ENCODE data around the gene ILF3.

DNA sequence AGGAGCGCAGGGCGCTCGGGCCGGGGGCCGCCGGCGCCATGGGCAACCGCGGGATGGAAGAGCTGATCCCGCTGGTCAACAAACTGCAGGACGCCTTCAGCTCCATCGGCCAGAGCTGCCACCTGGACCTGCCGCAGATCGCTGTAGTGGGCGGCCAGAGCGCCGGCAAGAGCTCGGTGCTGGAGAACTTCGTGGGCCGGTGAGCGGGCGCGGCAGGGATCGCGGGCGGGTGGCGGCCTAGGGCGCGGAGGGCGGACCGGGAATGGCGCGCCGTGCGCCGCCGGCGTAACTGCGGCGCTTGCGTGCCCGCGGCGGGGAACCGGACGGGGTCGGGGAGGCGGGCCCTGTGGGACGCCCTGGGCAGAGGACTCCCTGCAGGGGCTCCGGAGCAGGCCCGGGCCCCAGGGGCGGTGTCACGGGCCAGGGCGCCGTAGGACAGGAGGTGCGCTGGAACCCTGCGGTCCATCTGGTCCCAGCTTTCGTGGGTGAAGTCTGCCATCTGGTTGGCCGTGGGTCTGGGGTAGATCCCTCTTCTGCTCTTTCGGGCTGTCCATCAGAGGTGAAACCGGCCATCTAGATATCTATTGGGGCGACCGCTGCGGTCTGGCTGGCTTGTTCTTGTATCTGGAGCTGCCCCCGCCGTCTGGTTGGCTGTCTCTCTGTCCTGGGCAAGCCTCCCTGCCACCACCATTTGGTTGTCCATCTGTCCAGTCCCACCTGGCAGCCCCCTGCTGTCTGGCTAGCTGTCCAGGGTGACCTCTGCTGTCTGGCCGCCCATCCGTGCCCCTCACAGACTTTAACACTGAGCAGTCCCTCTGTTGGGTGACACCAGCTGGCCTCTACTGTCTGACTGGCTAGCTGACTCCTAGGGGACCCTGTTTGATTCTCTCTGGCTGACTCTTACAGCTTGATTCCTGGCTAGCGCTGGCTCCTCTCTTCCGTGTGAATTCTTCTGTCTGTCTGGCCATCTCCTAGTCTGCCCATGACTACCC is 64.4 kb downstream of the ILF3 start:
- TF ChIP-seq, protein P1, sequence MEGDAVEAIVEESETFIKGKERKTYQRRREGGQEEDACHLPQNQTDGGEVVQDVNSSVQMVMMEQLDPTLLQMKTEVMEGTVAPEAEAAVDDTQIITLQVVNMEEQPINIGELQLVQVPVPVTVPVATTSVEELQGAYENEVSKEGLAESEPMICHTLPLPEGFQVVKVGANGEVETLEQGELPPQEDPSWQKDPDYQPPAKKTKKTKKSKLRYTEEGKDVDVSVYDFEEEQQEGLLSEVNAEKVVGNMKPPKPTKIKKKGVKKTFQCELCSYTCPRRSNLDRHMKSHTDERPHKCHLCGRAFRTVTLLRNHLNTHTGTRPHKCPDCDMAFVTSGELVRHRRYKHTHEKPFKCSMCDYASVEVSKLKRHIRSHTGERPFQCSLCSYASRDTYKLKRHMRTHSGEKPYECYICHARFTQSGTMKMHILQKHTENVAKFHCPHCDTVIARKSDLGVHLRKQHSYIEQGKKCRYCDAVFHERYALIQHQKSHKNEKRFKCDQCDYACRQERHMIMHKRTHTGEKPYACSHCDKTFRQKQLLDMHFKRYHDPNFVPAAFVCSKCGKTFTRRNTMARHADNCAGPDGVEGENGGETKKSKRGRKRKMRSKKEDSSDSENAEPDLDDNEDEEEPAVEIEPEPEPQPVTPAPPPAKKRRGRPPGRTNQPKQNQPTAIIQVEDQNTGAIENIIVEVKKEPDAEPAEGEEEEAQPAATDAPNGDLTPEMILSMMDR (IDR thresholded peaks at IDR 0.05; ENCODE audit: insufficient read depth, low read length, poor library complexity, severe bottlenecking): no peak
- TF ChIP-seq EZH2phosphoT487 (conservative IDR thresholded peaks at IDR 0.05; ENCODE audit: low read length): no peak
